Neural cell (in vitro differentiated cells): Measurements from ENCODE around the gene ARHGEF40.

Source experiments
- EP300 ChIP-seq: fragments of 450-650 bp; conservative IDR thresholded peaks from 2 replicates; pipeline ENCODE4 v1.6.1; 2014; ENCODE audit warnings: antibody characterized with exemption, mild to moderate bottlenecking, moderate library complexity; ENCODE audit not compliant: poor library complexity, severe bottlenecking
- RAD21 ChIP-seq: fragments of 450-650 bp; conservative IDR thresholded peaks from 2 replicates; pipeline ENCODE4 v1.6.1; 2014; ENCODE audit warnings: antibody characterized with exemption, mild to moderate bottlenecking, moderate library complexity
- SMC3 ChIP-seq: fragments of 450-650 bp; conservative IDR thresholded peaks from 2 replicates; pipeline ENCODE4 v1.6.1; 2014; ENCODE audit warnings: antibody characterized with exemption, mild to moderate bottlenecking, moderate library complexity; ENCODE audit not compliant: poor library complexity
- TF ChIP-seq, protein P1 (sequence below): fragments of 450-650 bp; IDR thresholded peaks from 2 replicates; pipeline ENCODE4 v1.5.1; 2014; ENCODE audit warnings: antibody characterized with exemption, mild to moderate bottlenecking, moderate library complexity; ENCODE audit not compliant: poor library complexity, severe bottlenecking
- TF ChIP-seq, protein P2 (sequence below): IDR thresholded peaks from 2 replicates; pipeline ENCODE4 v1.6.1; 2012; ENCODE audit warnings: borderline replicate concordance

- TF ChIP-seq SMC3 (peak; percentile 58), RAD21 (peak; percentile 57), EP300 (no peak)
- TF ChIP-seq, protein P1, sequence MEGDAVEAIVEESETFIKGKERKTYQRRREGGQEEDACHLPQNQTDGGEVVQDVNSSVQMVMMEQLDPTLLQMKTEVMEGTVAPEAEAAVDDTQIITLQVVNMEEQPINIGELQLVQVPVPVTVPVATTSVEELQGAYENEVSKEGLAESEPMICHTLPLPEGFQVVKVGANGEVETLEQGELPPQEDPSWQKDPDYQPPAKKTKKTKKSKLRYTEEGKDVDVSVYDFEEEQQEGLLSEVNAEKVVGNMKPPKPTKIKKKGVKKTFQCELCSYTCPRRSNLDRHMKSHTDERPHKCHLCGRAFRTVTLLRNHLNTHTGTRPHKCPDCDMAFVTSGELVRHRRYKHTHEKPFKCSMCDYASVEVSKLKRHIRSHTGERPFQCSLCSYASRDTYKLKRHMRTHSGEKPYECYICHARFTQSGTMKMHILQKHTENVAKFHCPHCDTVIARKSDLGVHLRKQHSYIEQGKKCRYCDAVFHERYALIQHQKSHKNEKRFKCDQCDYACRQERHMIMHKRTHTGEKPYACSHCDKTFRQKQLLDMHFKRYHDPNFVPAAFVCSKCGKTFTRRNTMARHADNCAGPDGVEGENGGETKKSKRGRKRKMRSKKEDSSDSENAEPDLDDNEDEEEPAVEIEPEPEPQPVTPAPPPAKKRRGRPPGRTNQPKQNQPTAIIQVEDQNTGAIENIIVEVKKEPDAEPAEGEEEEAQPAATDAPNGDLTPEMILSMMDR: peak; percentile 55
- TF ChIP-seq, protein P2, sequence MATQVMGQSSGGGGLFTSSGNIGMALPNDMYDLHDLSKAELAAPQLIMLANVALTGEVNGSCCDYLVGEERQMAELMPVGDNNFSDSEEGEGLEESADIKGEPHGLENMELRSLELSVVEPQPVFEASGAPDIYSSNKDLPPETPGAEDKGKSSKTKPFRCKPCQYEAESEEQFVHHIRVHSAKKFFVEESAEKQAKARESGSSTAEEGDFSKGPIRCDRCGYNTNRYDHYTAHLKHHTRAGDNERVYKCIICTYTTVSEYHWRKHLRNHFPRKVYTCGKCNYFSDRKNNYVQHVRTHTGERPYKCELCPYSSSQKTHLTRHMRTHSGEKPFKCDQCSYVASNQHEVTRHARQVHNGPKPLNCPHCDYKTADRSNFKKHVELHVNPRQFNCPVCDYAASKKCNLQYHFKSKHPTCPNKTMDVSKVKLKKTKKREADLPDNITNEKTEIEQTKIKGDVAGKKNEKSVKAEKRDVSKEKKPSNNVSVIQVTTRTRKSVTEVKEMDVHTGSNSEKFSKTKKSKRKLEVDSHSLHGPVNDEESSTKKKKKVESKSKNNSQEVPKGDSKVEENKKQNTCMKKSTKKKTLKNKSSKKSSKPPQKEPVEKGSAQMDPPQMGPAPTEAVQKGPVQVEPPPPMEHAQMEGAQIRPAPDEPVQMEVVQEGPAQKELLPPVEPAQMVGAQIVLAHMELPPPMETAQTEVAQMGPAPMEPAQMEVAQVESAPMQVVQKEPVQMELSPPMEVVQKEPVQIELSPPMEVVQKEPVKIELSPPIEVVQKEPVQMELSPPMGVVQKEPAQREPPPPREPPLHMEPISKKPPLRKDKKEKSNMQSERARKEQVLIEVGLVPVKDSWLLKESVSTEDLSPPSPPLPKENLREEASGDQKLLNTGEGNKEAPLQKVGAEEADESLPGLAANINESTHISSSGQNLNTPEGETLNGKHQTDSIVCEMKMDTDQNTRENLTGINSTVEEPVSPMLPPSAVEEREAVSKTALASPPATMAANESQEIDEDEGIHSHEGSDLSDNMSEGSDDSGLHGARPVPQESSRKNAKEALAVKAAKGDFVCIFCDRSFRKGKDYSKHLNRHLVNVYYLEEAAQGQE: no peak
Observed at GRCh38 chr14:21066882-21067502, 3.1 kb upstream of the ARHGEF40 start.
